HT-29 (cell line): ENCODE measurements around the gene PCDHGA6. TPM values are rescaled to one million over a fixed set of nuclear protein-coding genes. Genes with fewer than 3 reads are reported as not detected.
"Not testable (repeated sequence)": the region's sequence is repeated elsewhere in the genome, so short reads cannot be mapped to it uniquely, and the experiment has no call there.

ENCODE experiments used
- DNase-seq: peaks from one replicate; pipeline ENCODE4 v3.0.0-alpha.2; 2015; ENCODE audit warnings: low spot score
- total RNA-seq: library from RNA; depleted of rRNA; stranded (reverse); fragments of >200 nt; shearing (Covaris generic); gene quantifications from 2 replicates; pipeline ENCODE4 v1.2.3, GENCODE V29; 2014

The PCDHGA6 gene
- total RNA-seq, 1 experiment from 2014 or later, result 0.48 TPM

GRCh38 chr5:141359790-141360426 lies 13.8 kb upstream of the PCDHGA6 start, which contains the start of gene PCDHGB2:
Gene PCDHGB2 (plus strand): TSS chr5:141359994. CDS start chr5:141360136, 142 bp downstream.
- DNase-seq, result peak; percentile 40

GRCh38 chr5:141360685-141361084 lies 13.0 kb upstream of the PCDHGA6 start:
- DNase-seq, result no peak

GRCh38 chr5:141362719-141363118 lies 11.0 kb upstream of the PCDHGA6 start:
- DNase-seq, result no peak

GRCh38 chr5:141363952-141364660 lies 9.6 kb upstream of the PCDHGA6 start, which contains the start of gene PCDHGA5:
Gene PCDHGA5 (plus strand): TSS chr5:141364162. CDS start chr5:141364331, 169 bp downstream.
- no peak for DNase-seq

- no peak for DNase-seq
These were observed 7.4 kb upstream of the PCDHGA6 start for GRCh38 chr5:141366016-141366896.

- DNase-seq, result peak; percentile 43
These were observed 3.5 kb upstream of the PCDHGA6 start, which contains the start of gene PCDHGB3 for GRCh38 chr5:141369994-141370848. Gene PCDHGB3 (plus strand): TSS chr5:141370242. CDS start chr5:141370395, 153 bp downstream.

- DNase-seq, result no peak
These were observed 1.9 kb upstream of the PCDHGA6 start for GRCh38 chr5:141371572-141372475.

- DNase-seq, result no peak
These were observed 936 bp downstream of the PCDHGA6 start for GRCh38 chr5:141374627-141375026.

GRCh38 chr5:141375444-141376155 lies 1.9 kb downstream of the PCDHGA6 start:
- not testable (repeated sequence) for DNase-seq

GRCh38 chr5:141382469-141383294 lies 9.0 kb downstream of the PCDHGA6 start, which contains the start of gene PCDHGA7:
Gene PCDHGA7 (plus strand): TSS chr5:141382742. CDS start chr5:141382900, 158 bp downstream.
- no peak for DNase-seq

- DNase-seq, result no peak
These were observed 9.7 kb downstream of the PCDHGA6 start for GRCh38 chr5:141383345-141383744.

- no peak for DNase-seq
These were observed 11.0 kb downstream of the PCDHGA6 start for GRCh38 chr5:141384471-141385267.

- DNase-seq, result not testable (repeated sequence)
These were observed 14.0 kb downstream of the PCDHGA6 start, which contains the start of gene PCDHGB4 for GRCh38 chr5:141387557-141388311. Gene PCDHGB4 (plus strand): TSS chr5:141387698. CDS start chr5:141387885, 187 bp downstream.

GRCh38 chr5:141388661-141389060 lies 15.0 kb downstream of the PCDHGA6 start:
- no peak for DNase-seq

GRCh38 chr5:141389153-141390042 lies 15.7 kb downstream of the PCDHGA6 start:
- no peak for DNase-seq
